GM19193 (cell line): ENCODE measurements around the gene ZBTB16.

Experiments used
- POLR2A ChIP-seq: IDR thresholded peaks from 4 replicates; pipeline ENCODE4 v1.6.1; 2011; ENCODE audit not compliant: insufficient read depth, insufficient read length; ENCODE audit errors: extremely low read depth

Gene ZBTB16

GRCh38 chr11:114081641-114082414 lies 22.3 kb downstream of the ZBTB16 start:
- no peak for TF ChIP-seq POLR2A

GRCh38 chr11:114082415-114082748 lies 22.9 kb downstream of the ZBTB16 start:
- no peak for TF ChIP-seq POLR2A

DNA sequence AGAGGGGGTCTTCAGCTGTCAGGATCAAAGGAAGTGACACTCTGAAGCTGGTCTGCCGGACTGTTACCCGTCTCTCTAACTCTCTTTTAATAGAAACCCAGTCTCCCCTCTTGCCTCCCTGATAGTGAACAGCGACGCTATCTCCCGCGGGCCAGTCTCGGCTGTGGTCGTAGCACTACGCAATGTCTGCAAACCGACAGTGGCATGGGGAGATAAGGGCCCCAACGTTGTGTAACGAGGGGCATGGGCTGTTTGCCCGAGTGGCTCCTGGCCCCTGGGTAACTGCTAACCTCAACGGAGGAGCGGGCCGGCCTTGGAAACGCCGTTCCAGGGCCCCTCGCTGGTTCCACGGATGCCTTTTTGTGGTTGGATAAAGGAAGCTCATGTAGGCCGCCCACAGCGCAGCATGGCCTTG lies 23.3 kb downstream of the ZBTB16 start:
- TF ChIP-seq POLR2A: no peak

GRCh38 chr11:114083391-114084252 lies 24.1 kb downstream of the ZBTB16 start:
- TF ChIP-seq POLR2A: no peak

DNA sequence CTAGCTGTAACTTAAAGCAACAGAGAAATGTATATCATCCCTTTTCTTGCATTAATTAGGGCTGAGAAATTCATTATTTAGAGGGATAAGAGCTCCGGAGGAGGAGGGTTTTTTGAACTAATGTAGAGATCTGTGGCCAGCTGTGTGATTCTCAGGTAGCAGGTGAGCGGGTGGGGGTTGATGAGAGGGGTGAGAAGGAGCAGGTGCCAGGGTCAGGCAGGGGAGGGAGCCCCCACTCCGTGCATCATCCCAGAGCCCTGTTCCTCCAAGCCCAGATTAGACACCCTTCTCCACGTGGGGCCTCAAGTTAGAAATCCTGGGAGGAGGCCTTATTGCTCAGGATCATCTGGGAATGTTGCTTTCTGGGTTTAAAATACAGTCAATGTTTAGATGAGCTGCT lies 24.9 kb downstream of the ZBTB16 start:
- no peak for TF ChIP-seq POLR2A

DNA sequence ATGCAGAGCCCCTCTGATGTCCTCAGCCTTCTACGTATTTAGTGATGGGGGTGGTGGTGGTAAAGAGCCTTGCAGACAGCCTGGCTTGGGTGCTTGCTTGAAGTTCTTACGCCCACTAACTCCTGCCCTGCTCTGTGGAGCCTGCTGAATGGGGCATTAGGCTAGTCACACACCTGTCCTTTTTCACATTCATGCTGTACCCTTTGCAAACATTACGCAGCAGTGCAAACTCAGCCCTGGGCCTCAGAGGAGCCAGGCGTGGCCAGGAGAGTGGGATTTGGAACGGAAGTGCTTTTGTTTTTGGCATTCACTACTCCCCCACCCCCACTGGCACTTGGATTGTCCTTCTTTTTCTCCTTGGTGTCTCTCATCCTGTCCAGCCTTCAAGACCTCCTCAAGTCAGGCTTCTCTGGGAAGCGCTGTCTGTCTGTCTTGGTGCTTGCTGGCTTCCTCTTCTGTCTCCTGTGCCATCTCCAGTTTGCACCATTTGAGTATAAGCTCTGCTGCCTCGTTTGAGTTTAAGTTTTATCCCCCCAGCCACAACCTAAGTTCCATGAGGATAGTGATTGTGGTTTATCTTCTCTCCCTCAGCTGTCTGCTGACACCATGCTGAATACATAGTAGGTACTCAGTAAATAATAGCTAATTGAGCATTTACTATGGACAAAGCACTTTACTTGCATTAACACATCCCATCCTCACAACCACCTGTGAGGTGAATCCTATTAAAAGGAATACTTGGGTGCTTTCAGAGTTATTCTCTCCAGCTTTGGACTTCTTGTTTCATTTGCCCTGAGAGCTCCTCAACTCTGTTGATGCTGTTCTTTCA lies 26.7 kb downstream of the ZBTB16 start:
- no peak for TF ChIP-seq POLR2A

- no peak for TF ChIP-seq POLR2A
Observed at GRCh38 chr11:114087025-114087424, 27.5 kb downstream of the ZBTB16 start.

- TF ChIP-seq POLR2A: no peak
Observed at GRCh38 chr11:114088216-114088615, 28.7 kb downstream of the ZBTB16 start.

- no peak for TF ChIP-seq POLR2A
Observed at GRCh38 chr11:114088836-114089235, 29.3 kb downstream of the ZBTB16 start.

DNA sequence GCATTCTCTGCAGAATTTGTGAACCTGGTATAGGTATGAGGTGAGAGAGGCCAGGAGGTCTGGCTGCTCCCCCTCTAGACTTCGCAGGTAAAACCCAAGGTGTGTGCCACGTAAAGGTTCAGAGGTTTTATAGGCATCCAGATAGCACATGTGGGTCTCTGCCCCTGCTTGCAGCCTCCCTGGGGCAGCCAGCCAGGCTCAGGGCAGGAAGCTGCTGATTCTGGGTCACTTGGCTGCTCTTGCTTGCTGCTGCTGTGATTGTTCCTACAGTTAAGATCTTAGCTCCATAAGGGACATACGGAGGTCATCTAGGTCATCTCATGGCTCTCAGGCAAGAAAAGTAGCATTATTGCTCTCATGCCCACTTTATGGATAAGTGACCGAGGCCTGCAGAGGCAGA lies 30.2 kb downstream of the ZBTB16 start:
- no peak for TF ChIP-seq POLR2A

DNA sequence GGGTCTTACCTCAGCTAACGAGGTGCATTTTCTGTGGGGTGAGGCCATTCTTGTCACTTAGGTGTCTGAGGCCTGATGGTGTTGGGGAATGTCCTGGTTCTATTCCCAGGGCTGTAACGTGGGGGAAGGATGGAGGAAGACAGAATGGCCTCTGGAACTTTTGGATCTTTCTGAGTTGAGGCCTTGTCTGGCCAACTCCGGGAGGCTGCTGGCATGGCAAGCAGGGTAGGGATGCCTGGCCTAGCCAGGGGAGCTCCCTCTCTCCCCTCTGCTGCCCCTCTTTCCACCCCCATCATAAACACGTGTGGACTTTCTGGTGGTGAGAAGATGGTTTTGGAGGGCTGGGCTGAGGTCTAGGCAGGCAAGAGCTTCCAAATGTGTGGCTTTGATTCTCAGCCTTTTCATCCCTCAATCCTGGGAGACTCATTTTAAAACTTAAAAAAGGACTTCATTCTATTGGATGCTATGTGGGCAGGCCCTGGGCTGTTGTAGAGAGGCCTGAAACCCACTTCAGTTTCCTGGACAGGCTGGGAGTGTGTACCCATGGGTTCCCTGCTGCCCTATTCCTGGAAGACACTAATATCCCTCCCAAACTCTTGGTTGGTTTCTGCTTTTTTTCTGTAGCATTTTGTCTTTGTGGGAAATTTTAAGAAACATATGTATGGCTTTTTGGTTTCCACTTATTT lies 30.9 kb downstream of the ZBTB16 start:
- TF ChIP-seq POLR2A: no peak

GRCh38 chr11:114090976-114091375 lies 31.5 kb downstream of the ZBTB16 start:
- no peak for TF ChIP-seq POLR2A

DNA sequence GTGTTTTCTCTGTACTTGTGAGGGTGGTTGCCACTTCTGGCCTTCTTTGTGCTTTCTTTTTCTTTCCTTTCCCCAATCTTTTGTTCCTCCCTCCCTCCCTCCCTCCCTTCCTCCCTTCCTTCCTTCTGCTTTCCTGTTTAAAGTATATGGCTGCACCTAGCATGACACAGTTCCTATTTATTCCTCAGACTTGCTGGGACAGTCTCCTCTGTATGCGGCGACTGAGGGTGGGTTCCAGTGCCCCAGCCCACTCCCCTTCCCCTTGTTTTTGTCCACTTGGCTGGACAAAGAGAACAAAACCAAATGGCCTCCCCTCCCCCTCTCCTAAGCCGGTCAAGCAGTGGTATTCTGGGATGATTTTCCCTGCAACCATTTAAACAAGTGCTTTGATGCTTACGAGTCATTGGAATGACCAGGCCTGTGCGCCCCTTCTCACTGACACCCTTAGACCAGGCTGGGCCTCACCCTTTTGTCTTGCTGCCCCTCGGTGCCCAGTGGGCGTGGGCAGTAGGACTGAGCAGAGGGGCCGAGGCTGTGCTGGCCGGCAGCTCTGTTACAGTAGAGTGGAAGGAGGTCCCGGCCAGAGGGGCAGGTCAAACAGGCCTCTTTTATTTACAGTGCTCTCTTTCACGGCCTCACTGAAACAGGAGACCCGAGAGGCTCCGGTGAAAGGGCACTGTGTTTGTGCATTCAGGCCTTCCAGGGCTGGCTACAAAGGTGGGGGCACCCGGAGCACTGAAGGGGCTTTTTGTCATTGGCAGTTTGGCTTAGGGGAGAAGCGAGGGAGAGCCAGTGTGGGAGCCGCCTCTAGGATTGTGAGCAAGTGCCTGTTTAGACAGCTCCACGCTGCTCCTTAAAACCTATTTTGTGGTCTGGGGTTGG lies 32.2 kb downstream of the ZBTB16 start:
- no peak for TF ChIP-seq POLR2A

GRCh38 chr11:114092478-114092877 lies 33.0 kb downstream of the ZBTB16 start:
- no peak for TF ChIP-seq POLR2A
